Measurements from ENCODE around the gene UBASH3B.
"Not testable (repeated sequence)": the region's sequence is repeated elsewhere in the genome, so short reads cannot be mapped to it uniquely, and the experiment has no call there.

UBASH3B gene

DNA sequence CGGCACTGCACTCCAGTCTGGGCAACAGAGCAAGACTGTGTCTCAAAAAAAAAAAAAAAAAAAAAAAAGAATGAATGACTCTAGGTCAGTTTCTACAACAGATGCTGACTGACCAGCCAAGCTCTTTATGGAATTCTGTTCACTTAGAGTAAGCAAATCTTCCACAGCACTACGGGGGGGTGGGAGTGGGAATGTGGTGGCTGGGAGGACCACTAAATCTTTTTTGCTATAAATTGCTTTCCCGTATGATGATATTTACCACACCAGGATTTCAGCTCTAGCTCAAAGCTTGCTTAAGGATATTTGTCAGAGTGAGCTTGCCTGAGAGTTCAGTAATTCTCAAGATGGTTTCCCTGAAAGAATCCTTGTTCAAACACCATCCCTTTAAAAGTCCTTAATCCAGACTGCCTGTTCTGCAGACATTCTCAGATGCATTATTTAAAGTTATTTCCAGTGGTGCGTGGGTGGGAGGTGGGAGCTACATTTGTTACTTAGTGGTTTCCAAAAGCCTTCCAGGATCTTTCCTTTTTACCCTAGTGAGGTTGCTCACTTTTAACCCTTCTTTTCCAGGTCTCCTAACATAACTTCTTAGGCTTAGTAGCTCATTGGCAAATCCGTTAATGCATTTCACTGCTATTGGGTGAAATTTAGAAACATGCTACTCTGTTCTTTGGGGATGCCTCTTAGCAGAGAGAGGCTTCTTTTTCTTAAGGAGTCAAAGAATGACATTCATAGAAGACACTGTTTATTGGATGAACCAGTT lies 65.9 kb downstream of the UBASH3B start:
- no peak for DNase-seq
- in situ Hi-C loops (cut with HindIII; ENCODE audit: low pct_ligation_motif_present, low pct_unique_long_range_greater_than_20kb, low sequenced_read_pairs) = no loop called here

DNA sequence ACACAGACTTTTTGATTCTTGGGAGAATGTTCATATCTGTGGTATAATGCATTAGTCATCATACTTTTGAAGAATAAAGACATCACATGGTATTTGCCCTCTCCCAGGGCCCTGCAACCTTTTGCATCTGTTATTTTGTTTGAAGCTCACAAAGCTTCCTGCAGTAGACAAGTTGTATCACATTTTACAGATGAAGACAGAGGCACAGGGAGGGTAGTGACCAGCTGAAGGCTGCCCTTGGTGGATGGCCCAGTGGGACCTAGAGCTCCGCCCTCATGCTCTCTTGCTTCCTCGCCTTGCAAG lies 66.4 kb downstream of the UBASH3B start:
- in situ Hi-C loops (cut with HindIII; ENCODE audit: low pct_ligation_motif_present, low pct_unique_long_range_greater_than_20kb, low sequenced_read_pairs) = no loop called here
- DNase-seq = no peak

DNA sequence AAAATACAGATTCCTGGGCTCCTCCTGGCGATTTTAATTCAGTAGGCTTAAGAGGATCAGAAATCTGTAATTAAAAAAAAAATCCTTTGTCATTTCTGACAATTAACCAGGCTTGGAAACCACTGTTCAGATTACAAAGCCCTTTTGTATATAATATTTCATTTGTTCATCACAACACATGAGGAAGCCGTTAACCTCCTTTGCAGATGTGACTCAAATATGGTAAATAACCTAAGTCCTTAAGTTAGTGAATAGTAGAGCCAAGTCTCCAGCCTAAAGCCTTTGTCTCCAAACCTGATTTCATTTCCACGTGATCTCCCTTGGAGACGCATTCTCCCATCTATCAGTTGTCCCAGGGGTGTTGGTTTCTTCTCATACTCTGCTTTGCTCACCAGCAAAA lies 67.6 kb downstream of the UBASH3B start:
- no peak for DNase-seq
- in situ Hi-C loops (cut with HindIII; ENCODE audit: low pct_ligation_motif_present, low pct_unique_long_range_greater_than_20kb, low sequenced_read_pairs) = no loop called here

DNA sequence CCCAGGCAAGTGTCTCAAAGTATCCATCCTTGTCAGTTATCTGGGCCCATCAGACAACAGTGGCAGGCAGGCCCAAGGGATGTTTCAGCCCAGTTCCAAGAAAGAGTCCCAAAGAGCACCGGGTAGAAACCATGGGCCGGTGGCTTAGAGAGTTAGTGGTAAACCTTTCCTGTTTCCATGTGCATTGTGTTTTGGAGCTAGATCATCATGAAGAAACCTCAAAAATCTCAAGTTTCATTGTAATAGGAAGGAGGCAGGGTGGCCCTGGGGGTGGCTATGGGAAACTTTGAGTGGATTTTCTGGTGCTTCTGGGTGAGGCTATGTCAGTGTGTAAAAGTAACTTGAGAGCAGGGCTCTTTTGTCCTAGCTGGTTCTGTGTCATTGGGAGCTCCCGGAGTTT lies 68.1 kb downstream of the UBASH3B start:
- in situ Hi-C loops (cut with HindIII; ENCODE audit: low pct_ligation_motif_present, low pct_unique_long_range_greater_than_20kb, low sequenced_read_pairs) = no loop called here
- DNase-seq = no peak

DNA sequence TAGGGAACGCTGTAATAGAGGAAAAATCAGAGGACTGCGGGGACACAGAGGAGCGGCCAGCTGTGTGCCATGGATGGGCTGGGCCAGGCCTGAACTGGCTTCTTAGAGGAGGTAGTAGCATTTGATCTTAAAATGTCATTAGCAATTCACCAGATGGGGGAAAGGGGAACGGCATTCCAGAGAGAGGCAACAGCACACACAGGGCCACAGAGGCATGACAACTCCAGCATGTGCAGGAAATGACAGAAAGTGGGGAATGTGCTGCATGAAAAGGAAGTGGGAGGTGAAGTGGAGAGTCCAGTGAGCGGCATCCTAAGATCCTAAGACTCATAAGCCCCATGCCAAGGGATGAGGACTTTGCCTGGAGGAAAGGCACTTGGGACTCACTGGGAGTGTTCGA lies 69.0 kb downstream of the UBASH3B start:
- in situ Hi-C loops (cut with HindIII; ENCODE audit: low pct_ligation_motif_present, low pct_unique_long_range_greater_than_20kb, low sequenced_read_pairs) = no loop called here
- DNase-seq = peak; percentile 17

DNA sequence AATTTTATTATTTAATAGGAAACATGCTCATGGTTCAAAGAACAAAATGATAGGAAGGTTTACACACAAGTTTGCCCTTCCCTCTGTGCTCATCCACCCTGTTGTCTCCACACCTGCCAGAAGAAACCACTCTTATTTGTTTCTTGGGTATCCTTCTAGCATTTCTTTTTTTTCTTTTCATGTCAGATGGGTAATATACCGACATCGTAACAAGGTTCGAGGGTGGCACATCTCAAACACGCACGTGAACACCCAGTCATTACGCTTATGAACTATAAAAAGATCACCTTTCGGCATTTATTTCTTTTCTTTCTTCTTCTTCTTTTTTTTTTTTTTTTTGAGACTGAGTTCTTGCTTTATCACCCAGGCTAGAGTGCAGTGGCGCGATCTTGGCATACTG lies 70.5 kb downstream of the UBASH3B start:
- no peak for DNase-seq
- in situ Hi-C loops (cut with HindIII; ENCODE audit: low pct_ligation_motif_present, low pct_unique_long_range_greater_than_20kb, low sequenced_read_pairs) = no loop called here

DNA sequence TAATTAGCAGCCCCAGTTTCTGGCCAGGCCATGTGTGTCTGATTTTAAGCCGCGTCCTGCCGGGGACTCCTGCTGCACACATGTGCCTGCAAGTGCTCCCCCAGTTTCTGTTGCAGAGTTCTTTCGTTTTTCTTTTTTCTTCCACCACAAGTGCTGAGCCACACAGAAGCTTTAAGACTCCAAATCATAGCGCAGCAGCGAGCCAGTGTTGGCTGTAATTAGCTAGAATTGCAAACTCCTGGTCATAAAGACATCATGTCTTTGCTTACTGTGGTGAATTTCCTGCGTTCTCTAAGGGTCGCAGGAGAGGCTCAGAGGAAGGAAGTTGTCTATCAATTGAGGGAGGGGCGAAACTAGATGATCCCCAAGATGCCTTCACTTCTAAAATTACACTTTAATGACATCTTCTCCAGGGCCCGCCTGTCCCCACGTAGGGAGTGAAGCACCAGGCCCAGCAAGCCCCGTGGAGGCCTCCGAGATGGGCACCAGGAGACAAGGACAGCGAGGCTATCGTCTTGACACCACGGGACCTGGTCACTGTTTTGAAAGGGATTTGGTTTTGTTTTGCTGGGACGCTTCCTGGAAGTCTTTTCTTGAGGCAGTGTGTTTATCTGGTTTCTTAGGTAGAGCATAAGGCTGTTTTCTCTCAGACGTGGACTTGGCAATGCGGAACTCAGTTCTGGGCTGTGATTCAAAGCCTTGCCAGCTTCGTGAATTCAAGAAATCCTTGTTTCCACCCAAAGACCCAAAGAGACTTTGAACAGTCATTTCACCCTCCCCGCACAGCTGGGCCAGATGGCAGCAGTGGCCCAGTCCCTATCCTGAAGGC lies 71.8 kb downstream of the UBASH3B start:
- in situ Hi-C loops (cut with HindIII; ENCODE audit: low pct_ligation_motif_present, low pct_unique_long_range_greater_than_20kb, low sequenced_read_pairs) = no loop called here
- DNase-seq = no peak

DNA sequence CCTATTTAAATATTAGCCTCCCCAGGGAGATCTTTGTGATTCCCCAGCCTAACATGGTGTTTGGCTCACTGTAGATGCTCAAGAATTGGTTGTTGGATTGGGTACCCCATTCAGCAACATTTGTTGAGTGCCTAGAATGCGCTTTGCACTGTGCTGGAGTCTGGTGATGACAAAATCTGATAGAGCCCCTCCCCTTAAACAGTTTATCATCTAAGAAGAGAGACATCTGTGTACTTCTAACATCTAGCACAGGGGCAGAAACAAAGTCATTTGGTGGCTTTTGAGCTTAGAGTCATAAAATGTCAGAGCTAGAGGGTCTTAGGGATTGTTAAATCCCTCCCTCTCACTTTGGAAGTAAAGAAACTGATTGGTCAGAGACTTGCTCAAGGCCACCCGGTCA lies 73.0 kb downstream of the UBASH3B start:
- no peak for DNase-seq
- in situ Hi-C loops (cut with HindIII; ENCODE audit: low pct_ligation_motif_present, low pct_unique_long_range_greater_than_20kb, low sequenced_read_pairs) = no loop called here

DNA sequence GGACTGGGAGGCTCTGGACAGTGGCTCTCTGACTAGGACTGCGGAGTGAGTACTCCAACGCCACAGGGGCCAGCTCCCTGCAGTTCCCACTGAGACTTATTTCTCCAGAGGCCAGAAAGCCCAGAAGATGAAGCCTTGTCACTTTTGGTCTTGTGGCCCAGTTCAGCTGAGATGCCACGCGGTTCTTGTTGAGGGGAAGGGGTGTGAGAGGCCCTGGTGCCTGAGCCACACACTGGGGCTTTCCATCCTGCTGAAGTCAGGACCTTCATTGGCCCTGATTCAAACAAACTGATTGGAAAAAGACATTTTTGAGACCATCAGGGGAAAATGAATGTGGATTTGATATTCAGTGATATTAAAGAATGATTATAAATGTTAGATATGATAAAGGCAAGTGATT lies 73.6 kb downstream of the UBASH3B start:
- no peak for DNase-seq
- in situ Hi-C loops (cut with HindIII; ENCODE audit: low pct_ligation_motif_present, low pct_unique_long_range_greater_than_20kb, low sequenced_read_pairs) = no loop called here

DNA sequence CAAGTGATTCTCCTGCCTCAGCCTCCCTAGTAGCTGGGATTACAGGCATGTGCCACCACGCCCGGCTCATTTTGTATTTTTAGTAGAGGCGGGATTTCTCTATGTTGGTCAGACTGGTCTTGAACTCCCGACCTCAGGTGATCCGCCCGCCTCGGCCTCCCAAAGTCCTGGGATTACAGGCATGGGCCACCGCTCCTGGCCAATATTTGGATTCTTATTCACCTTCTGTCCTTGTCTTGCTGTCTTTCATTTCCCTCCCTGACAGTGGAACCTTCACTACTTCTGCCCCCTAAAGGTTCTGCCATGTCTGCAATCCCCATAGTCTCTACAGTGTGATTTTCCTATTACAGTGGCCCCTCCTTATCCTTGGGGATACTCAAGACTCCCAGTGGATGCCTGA lies 75.2 kb downstream of the UBASH3B start:
- DNase-seq; in situ Hi-C loops (cut with HindIII; ENCODE audit: low pct_ligation_motif_present, low pct_unique_long_range_greater_than_20kb, low sequenced_read_pairs): not testable (repeated sequence)

DNA sequence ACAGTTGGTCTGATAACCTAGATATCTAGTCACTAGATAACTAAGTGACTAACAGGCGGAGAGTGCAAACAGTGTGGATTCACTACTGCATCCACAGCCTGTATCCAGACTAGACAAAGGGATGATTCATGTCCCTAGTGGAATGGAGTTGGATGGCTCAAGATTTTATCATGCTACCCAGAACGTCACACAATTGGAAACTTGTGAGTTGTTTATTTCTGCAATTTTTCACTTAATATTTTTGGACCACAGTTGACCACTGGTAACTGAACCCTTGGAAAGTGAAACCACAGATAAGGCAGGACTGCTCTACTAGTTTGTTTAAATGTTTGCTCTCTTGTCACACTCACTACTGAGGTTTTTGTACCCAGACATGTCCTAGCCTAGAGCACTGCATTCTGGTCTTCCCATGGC lies 76.0 kb downstream of the UBASH3B start:
- in situ Hi-C loops (cut with HindIII; ENCODE audit: low pct_ligation_motif_present, low pct_unique_long_range_greater_than_20kb, low sequenced_read_pairs) = no loop called here
- no peak for DNase-seq

DNA sequence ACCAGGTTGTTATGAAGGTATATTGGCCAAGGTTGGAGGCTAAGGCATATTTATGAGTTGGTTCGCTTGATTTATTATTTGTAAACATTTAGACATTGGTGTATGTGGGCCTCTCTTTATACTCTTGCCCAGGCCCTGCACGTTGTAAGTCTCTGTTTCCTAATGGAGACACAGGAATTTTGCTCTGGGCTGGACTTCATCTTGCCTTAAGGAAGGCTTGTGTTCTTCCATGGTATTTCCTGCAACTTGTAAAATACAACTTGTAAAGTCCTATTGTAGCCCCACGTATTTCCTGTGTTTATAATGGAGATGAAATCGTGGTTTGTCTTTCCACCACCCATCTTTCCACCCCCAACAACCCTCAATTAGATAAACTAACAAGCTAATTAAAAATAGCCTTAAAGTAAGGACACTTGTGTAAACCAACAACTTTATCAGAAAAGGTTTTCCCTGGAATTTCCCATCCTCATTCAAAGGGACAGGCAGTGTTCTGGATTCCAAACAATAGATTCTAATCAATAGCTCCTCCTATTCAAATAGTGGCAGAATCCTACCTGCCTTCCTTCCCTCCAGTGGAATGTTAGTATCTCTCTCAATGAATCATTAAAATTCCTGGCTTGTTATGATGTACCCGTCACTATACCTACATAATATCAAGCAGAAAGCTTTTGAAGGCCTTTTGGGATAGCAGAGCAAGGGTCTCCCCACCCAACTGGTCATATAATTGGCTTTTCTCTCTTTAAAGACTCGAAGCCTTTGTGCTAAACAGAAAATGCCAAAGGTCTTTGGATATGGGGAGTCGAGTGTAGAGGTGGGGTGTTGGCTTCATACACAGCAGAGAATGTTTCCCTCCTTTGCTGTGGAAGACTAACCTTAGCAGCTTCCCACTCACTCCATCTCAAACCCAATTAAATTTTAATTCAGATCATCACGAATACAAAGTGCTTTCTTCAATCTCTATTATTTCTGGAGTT lies 77.1 kb downstream of the UBASH3B start:
- in situ Hi-C loops (cut with HindIII; ENCODE audit: low pct_ligation_motif_present, low pct_unique_long_range_greater_than_20kb, low sequenced_read_pairs) = no loop called here
- no peak for DNase-seq

DNA sequence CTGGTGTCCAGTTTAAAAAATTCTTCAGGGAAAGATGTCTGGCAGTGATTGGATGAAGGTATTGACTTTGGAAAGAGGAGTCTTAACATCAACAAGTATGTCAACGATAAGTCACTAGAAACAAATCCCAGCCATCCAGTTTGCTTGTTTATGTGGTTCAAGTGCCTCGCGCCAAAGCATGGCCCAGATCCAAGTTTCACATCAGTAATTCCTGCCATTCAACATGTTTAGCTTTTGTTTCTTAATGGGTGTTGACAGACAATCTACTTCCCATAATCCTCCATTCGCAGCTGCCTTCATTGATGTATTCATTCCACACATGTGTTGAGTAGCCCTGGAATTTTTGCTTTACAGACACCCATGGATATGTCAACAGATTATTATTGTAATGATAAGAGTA lies 77.8 kb downstream of the UBASH3B start:
- DNase-seq = no peak

DNA sequence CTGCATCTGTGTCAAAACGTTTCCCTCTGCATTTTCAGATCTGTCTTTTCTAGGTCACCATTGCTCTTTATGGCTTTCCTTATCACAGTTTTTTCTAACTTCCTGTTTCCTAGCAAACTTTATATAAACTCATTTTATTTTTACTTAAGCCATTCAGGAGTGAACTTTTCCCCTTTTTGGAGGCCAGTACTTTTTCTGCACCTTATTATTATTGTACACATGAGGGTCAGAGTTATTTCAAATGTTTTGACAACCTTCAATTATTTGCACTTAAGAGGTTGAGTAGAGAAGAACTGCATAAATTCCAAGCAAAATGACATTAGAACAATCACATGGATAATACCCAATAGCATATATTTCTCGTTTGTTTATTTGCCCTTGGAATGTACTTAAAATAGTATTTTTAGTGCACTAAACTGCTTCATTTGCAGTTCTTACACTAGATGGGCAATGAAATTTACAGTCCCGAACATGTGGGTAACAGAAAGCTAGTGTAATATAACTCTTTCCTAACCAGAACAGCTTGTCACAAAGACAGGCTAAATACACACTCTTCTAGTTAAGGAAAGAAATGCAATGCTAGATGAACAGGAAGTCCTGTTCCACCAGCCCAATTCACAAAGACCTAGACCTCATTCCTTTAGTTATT lies 79.5 kb downstream of the UBASH3B start:
- DNase-seq = no peak
- in situ Hi-C loops (cut with HindIII; ENCODE audit: low pct_ligation_motif_present, low pct_unique_long_range_greater_than_20kb, low sequenced_read_pairs) = no loop called here

More for the DNA sequence above, 77.8 kb downstream of the UBASH3B start:
- in situ Hi-C loops (cut with HindIII; ENCODE audit: low pct_ligation_motif_present, low pct_unique_long_range_greater_than_20kb, low sequenced_read_pairs) = no loop called here

DNA sequence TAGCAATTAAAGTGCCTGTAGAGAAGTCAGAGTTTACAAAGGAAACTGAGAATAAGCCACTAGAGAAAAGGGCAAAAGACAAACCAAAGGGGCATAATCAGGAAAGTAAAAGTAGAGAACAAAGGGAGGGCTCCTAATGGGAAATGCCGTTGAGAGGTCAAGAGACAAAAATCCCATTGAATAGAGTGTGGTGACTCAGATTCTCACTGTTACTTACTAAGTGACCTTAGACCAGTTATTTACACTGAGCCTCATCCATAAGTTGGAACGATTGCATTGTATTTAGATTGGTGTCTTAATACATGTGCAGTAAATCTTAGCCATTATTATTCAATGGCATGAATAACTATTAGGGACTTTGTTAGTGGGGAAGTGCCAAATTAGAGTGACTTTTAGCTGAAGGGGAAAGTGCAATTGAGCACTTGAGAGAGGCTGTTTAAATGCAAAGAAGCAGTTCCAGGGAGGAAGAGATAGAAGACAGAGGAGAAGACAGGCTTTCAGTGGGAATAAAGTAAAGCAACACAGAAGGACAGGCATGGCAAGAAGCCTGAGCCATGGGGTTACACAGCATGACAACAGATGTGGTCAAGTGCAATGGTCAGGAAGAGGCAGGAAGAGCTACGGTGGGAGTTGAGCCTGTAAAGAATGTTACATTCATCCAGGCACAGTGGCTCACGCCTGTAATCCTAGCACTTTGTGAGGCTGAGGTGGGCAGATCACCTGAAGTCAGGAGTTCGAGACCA lies 82.6 kb downstream of the UBASH3B start:
- in situ Hi-C loops (cut with HindIII; ENCODE audit: low pct_ligation_motif_present, low pct_unique_long_range_greater_than_20kb, low sequenced_read_pairs) = no loop called here
- DNase-seq = no peak

DNA sequence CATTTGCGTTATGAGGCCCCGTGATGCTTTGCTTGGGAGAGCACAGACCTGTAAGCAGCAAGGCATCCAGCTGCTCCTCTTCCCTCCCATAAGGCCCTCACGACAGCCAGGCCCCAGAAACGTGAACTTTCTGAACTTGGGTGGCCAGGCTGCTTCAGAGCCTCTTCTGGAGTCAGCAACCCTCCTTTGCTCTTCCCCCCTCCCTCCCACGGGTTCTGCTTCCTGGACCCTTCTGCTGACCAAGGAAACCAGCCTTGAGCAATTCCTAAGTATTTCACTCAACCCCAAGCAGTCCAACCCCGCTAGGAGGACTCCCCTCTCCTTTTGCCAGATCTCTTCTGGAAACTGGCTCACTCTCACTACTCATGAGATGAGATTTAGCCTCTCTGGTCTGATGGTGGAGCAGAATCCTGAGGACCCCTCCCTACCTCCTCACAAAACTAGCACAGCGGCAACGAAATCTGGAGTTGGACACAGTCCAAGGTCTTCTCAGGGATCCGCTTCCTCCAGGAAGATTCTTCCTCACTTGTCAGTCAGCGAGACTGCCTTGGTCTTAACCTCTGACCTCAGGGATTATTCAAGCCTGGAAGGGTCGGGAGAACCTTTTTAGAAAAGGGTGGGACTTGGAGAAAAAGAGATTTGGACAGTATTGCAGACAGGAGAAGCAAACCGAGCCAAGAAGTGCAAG lies 86.2 kb downstream of the UBASH3B start:
- in situ Hi-C loops (cut with HindIII; ENCODE audit: low pct_ligation_motif_present, low pct_unique_long_range_greater_than_20kb, low sequenced_read_pairs) = no loop called here
- DNase-seq = no peak

DNA sequence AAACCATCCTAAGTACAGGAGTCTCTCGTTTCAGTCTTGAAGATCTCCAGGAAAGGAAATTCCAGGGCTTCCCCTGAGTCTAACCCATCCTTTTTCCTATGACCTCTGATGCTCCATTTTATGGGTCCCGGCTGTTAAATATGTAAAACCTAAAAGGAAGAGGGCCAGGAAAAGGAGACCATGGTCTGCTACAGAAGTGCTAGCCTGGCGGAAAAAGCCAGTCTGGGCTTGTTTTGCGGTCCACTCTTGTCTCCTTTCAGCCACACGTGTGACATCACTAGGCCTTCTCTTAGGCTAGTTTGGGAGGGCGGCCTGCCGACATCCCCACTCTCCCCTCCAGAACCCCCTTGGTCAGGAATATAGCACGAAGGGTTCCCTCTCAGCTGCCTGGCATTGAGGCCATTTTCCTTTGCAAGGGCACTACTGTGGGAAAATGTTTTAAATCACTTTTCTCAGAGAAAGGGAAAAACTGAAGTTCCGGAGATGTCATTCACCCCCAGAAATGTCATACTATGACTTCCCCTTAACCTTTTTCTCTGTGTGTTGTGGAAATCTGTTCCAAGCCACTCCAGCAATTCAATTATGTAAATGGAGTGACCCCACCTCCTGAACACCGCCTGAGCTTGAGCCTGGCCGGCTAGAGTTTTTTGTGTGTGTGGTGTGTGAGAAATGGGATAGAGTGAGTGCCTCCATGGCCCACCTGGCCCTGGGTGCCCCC lies 86.9 kb downstream of the UBASH3B start:
- in situ Hi-C loops (cut with HindIII; ENCODE audit: low pct_ligation_motif_present, low pct_unique_long_range_greater_than_20kb, low sequenced_read_pairs) = no loop called here

More for the DNA sequence above, 86.9 kb downstream of the UBASH3B start:
- DNase-seq = no peak
